Measurements from ENCODE around the gene CTNNA1. TPM values are rescaled to one million over a fixed set of nuclear protein-coding genes. Genes with fewer than 3 reads are reported as not detected.

CTNNA1 gene
- total RNA-seq, 1 experiment from 2014 or later, result 392 TPM

DNA sequence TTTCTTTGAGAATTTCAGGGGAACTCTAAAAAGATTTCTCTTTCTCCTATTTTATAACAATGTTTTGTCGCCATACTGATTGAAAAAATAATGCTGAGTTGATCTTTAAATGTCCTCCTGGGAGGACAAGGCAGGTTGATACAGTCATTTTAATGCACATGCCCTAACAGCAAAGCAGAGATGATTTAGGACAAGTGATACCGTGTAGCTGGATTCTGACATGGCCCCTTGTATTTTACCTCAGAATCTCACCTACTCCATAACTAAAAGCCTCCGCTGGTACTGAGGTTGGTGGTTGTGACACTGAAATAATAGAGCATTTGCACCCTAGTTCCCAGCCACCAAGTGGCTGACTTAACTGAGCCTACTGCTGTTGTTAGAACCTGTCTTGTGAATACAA lies 122.7 kb downstream of the CTNNA1 start:
- intact Hi-C loops (cut with micrococcal nuclease; ENCODE audit: unreplicated experiment), result loop anchor here (10.0 kb wide), 1 partner anchor 259 kb away; no protein-coding TSS in a partner anchor
- Histone ChIP-seq H3K9me3 (no peaks in the 10 kb centered on the region), H3K36me3 (ENCODE audit: control insufficient read depth, insufficient read depth, low read length) (no peaks in the 10 kb centered on the region; the same call in 1 of the 2 replicates), H3K27me3 (replicated peaks; ENCODE audit: control insufficient read depth, insufficient read depth, low read length) (no peaks in the 10 kb centered on the region), H3K4me3 (ENCODE audit: low read depth, low read length) (no peak overlapping the region), H3K4me1 (peaks cover 13% of the 10 kb centered on the region)
- Mint-ChIP-seq H3K36me3 (ENCODE audit: insufficient read depth, unreplicated experiment) (peaks cover 55% of the 10 kb centered on the region), H3K4me3 (ENCODE audit: unreplicated experiment) (no peak overlapping the region), H3K27ac (ENCODE audit: unreplicated experiment) (no peak overlapping the region), H3K27me3 (ENCODE audit: insufficient read depth, unreplicated experiment) (no peaks in the 10 kb centered on the region), H3K4me1 (ENCODE audit: low read depth, unreplicated experiment) (peaks cover 11% of the 10 kb centered on the region), H3K9me3 (ENCODE audit: unreplicated experiment) (no peaks in the 10 kb centered on the region)
- no peak for DNase-seq
- ChIA-PET POLR2A (no interaction called here), CTCF (no interaction called here)
- TF ChIP-seq, protein P1, sequence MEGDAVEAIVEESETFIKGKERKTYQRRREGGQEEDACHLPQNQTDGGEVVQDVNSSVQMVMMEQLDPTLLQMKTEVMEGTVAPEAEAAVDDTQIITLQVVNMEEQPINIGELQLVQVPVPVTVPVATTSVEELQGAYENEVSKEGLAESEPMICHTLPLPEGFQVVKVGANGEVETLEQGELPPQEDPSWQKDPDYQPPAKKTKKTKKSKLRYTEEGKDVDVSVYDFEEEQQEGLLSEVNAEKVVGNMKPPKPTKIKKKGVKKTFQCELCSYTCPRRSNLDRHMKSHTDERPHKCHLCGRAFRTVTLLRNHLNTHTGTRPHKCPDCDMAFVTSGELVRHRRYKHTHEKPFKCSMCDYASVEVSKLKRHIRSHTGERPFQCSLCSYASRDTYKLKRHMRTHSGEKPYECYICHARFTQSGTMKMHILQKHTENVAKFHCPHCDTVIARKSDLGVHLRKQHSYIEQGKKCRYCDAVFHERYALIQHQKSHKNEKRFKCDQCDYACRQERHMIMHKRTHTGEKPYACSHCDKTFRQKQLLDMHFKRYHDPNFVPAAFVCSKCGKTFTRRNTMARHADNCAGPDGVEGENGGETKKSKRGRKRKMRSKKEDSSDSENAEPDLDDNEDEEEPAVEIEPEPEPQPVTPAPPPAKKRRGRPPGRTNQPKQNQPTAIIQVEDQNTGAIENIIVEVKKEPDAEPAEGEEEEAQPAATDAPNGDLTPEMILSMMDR (IDR thresholded peaks at IDR 0.05; ENCODE audit: insufficient read depth in 1 of 2, low read depth in 1 of 2, low read length in 1 of 2, severe bottlenecking in 1 of 2, unreplicated experiment in 1 of 2), result no peak
- BruUV-seq (replicated peaks), result no TSS peak

DNA sequence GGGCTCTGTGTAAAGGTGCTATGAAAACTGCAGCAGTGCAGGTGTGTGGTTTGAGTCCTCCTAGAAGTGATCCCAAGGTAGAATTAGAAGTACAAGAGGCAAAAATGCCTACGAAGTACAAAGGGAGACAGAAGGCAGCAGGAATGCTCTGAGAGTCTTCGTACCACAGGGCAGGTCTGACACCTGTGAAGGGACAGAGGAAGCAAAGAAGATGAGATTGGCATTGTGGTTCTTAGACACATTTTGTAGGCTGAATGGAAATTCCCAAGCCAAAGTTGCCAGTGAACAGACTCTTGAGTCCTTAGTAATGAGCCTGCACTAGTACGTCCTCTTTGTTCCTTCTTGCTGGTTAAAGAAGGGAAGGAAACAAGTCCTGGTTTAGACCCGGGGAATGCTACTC lies 123.6 kb downstream of the CTNNA1 start:
- POLR2A ChIA-PET, result no interaction called here
- Mint-ChIP-seq H3K9me3 (ENCODE audit: unreplicated experiment) (peaks cover 2% of the 10 kb centered on the region), H3K27ac (ENCODE audit: unreplicated experiment) (no peak overlapping the region), H3K36me3 (ENCODE audit: insufficient read depth, unreplicated experiment) (peaks cover 58% of the 10 kb centered on the region), H3K27me3 (ENCODE audit: insufficient read depth, unreplicated experiment) (no peaks in the 10 kb centered on the region), H3K4me1 (ENCODE audit: low read depth, unreplicated experiment) (peaks cover 3% of the 10 kb centered on the region), H3K4me3 (ENCODE audit: unreplicated experiment) (no peak overlapping the region)
- DNase-seq, result no peak
- peaks cover 4% of the 10 kb centered on the region; the same call in 1 of the 2 replicates for H3K4me1 ChIP-seq
- no peaks in the 10 kb centered on the region for H3K9me3 ChIP-seq
- no peaks in the 10 kb centered on the region for H3K27me3 ChIP-seq (replicated peaks; ENCODE audit: control insufficient read depth, insufficient read depth, low read length)
- TF ChIP-seq, protein P1 (IDR thresholded peaks at IDR 0.05; ENCODE audit: insufficient read depth in 1 of 2, low read depth in 1 of 2, low read length in 1 of 2, severe bottlenecking in 1 of 2, unreplicated experiment in 1 of 2), result no peak
- intact Hi-C loops (cut with micrococcal nuclease; ENCODE audit: unreplicated experiment), result loop anchor here (10.0 kb wide), 1 partner anchor 258 kb away; no protein-coding TSS in a partner anchor
- CTCF ChIA-PET, result no interaction called here
- BruUV-seq (replicated peaks), result no TSS peak
- H3K4me3 ChIP-seq (ENCODE audit: low read depth, low read length), result no peak overlapping the region
- no peaks in the 10 kb centered on the region; the same call in 1 of the 2 replicates for H3K36me3 ChIP-seq (ENCODE audit: control insufficient read depth, insufficient read depth, low read length)

DNA sequence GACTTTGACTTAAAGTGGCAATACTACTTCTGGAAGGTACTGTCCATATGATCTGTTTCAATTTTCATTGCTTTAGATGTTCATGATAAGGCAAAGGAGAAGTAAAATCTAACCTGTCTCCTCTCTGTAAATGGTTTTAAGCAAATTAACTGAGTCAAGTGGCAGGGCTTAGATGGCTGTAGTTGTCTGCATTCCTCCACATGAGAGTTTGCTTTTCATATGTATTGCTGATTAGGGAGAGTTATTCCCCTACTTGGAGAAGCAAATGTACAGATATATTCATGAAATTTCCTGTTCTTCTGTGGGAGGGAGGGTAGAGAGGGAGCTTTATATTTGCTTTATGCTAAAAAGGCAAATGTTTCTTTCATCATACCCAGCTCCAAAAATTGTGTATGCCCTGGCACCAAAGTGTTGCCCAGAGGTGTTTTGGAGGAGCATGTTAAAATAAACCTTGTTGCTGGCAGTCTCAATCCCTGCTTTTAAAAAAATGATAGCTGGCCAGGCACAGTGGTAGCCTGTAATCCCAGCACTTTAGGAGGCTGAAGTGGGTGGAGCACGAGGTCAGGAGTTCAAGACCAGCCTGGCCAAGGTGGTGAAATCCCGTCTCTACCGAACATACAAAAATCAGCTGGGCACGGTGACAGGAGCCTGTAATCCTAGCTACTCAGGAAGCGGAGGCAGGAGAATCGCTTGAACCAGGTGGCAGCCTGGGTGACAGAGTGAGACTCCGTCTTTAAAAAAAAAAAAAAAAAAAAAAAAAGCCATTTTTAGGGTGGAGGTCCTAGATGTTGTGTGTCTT lies 125.4 kb downstream of the CTNNA1 start:
- no peak for DNase-seq
- Histone ChIP-seq H3K36me3 (ENCODE audit: control insufficient read depth, insufficient read depth, low read length) (no peaks in the 10 kb centered on the region; the same call in 1 of the 2 replicates), H3K4me3 (ENCODE audit: low read depth, low read length) (no peak overlapping the region), H3K4me1 (no peaks in the 10 kb centered on the region), H3K27me3 (replicated peaks; ENCODE audit: control insufficient read depth, insufficient read depth, low read length) (no peaks in the 10 kb centered on the region), H3K9me3 (peaks cover 9% of the 10 kb centered on the region; the same call in 1 of the 2 replicates)
- intact Hi-C loops (cut with micrococcal nuclease; ENCODE audit: unreplicated experiment), result loop anchor here (10.0 kb wide), 1 partner anchor 256 kb away; no protein-coding TSS in a partner anchor
- BruUV-seq (replicated peaks), result no TSS peak
- Mint-ChIP-seq H3K27ac (ENCODE audit: unreplicated experiment) (no peak overlapping the region), H3K36me3 (ENCODE audit: insufficient read depth, unreplicated experiment) (peaks cover 58% of the 10 kb centered on the region), H3K27me3 (ENCODE audit: insufficient read depth, unreplicated experiment) (no peaks in the 10 kb centered on the region), H3K4me3 (ENCODE audit: unreplicated experiment) (no peak overlapping the region), H3K9me3 (ENCODE audit: unreplicated experiment) (peaks cover 12% of the 10 kb centered on the region), H3K4me1 (ENCODE audit: low read depth, unreplicated experiment) (peaks cover 1% of the 10 kb centered on the region)
- TF ChIP-seq, protein P1 (IDR thresholded peaks at IDR 0.05; ENCODE audit: insufficient read depth in 1 of 2, low read depth in 1 of 2, low read length in 1 of 2, severe bottlenecking in 1 of 2, unreplicated experiment in 1 of 2), result no peak
- ChIA-PET CTCF (interaction anchor here (0.6 kb wide), 1 partner anchor 103 kb away, joined by 4 read pairs; no protein-coding TSS in a partner anchor), POLR2A (no interaction called here)
